Adrenal gland (tissue), 5 donors: ENCODE measurements around the gene CTXND1.

Experiments used
- POLR2A ChIP-seq, 2 donors: fragments of 450-650 bp; IDR thresholded peaks; one replicate each; pipeline ENCODE4 v1.6.1; 2017; ENCODE audit warnings: antibody characterized with exemption in 2 of 2, mild to moderate bottlenecking in 2 of 2, moderate library complexity in 1 of 2
- TF ChIP-seq, protein P1 (sequence below), 6 experiments: fragments of 450-650 bp in 4 of 6; fragments of 200-600 bp in 2 of 6; sonication (generic) in 1 of 6; IDR thresholded peaks; 1 replicate in 5 of 6; 2 replicates in 1 of 6; pipeline versions ENCODE4 v1.5.1 to v1.8.0; 2016 to 2021; ENCODE audit warnings: antibody characterized with exemption in 6 of 6, mild to moderate bottlenecking in 2 of 6, moderate library complexity in 1 of 6
- donor health status: DM: no; HTN: no; CAD: no.

GRCh38 chr15:80289528-80290495, 37.8 kb upstream of the CTXND1 start:
- TF ChIP-seq, protein P1, sequence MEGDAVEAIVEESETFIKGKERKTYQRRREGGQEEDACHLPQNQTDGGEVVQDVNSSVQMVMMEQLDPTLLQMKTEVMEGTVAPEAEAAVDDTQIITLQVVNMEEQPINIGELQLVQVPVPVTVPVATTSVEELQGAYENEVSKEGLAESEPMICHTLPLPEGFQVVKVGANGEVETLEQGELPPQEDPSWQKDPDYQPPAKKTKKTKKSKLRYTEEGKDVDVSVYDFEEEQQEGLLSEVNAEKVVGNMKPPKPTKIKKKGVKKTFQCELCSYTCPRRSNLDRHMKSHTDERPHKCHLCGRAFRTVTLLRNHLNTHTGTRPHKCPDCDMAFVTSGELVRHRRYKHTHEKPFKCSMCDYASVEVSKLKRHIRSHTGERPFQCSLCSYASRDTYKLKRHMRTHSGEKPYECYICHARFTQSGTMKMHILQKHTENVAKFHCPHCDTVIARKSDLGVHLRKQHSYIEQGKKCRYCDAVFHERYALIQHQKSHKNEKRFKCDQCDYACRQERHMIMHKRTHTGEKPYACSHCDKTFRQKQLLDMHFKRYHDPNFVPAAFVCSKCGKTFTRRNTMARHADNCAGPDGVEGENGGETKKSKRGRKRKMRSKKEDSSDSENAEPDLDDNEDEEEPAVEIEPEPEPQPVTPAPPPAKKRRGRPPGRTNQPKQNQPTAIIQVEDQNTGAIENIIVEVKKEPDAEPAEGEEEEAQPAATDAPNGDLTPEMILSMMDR (IDR thresholded peaks at IDR 0.05) = no peak
- no peak for TF ChIP-seq POLR2A (IDR thresholded peaks at IDR 0.05)
